ENCODE results near the gene ZMIZ1.

The ZMIZ1 gene

GRCh38 chr10:79166312-79166721 is 97.6 kb downstream of the ZMIZ1 start:
- Mint-ChIP-seq H3K4me1 (peaks cover 4 to 15% of the 10 kb centered on the region in 2 donors), H3K36me3 (peaks cover 0 to 4% of the 10 kb centered on the region in 2 donors), H3K27me3 (no peaks in the 10 kb centered on the region), H3K9me3 (no peaks in the 10 kb centered on the region), H3K27ac (peak overlapping the region; percentile 33), H3K4me3 (no peak overlapping the region)
- DNase-seq (no peak), ATAC-seq (replicated peaks) (no peak)

GRCh38 chr10:79166741-79167140 is 98.0 kb downstream of the ZMIZ1 start:
- peaks cover 0 to 4% of the 10 kb centered on the region in 2 donors for H3K36me3 Mint-ChIP-seq
- ATAC-seq (replicated peaks) (no peak), DNase-seq (no peak)
- no peak overlapping the region for H3K27ac Mint-ChIP-seq
- no peaks in the 10 kb centered on the region for H3K9me3 Mint-ChIP-seq
- H3K27me3 Mint-ChIP-seq, result no peaks in the 10 kb centered on the region
- H3K4me1 Mint-ChIP-seq, result peaks cover 4 to 15% of the 10 kb centered on the region in 2 donors
- no peak overlapping the region for H3K4me3 Mint-ChIP-seq

GRCh38 chr10:79167537-79167936 is 98.8 kb downstream of the ZMIZ1 start:
- Mint-ChIP-seq H3K27ac (no peak overlapping the region), H3K36me3 (peaks cover 0 to 4% of the 10 kb centered on the region in 2 donors), H3K27me3 (no peaks in the 10 kb centered on the region)

GRCh38 chr10:79168210-79168609 is 99.4 kb downstream of the ZMIZ1 start:
- H3K4me3 Mint-ChIP-seq, result no peak overlapping the region
- H3K27ac Mint-ChIP-seq, result no peak overlapping the region
- no peaks in the 10 kb centered on the region for H3K27me3 Mint-ChIP-seq
- H3K9me3 Mint-ChIP-seq, result no peaks in the 10 kb centered on the region
- H3K36me3 Mint-ChIP-seq, result peaks cover 0 to 4% of the 10 kb centered on the region in 2 donors
- H3K4me1 Mint-ChIP-seq, result peaks cover 4 to 12% of the 10 kb centered on the region in 2 donors
- DNase-seq (no peak), ATAC-seq (replicated peaks) (no peak)

More at GRCh38 chr10:79167537-79167936, 98.8 kb downstream of the ZMIZ1 start:
- no peak overlapping the region for H3K4me3 Mint-ChIP-seq
- H3K9me3 Mint-ChIP-seq, result no peaks in the 10 kb centered on the region
- DNase-seq (no peak), ATAC-seq (replicated peaks) (no peak)
- peaks cover 4 to 15% of the 10 kb centered on the region in 2 donors for H3K4me1 Mint-ChIP-seq

GRCh38 chr10:79170226-79170752 is 101.5 kb downstream of the ZMIZ1 start:
- H3K27ac Mint-ChIP-seq, result no peak overlapping the region
- peaks cover 3 to 8% of the 10 kb centered on the region in 2 donors for H3K4me1 Mint-ChIP-seq
- no peak for ATAC-seq (replicated peaks)

GRCh38 chr10:79170993-79171392 is 102.2 kb downstream of the ZMIZ1 start:
- H3K36me3 Mint-ChIP-seq, result peaks cover 0 to 4% of the 10 kb centered on the region in 2 donors
- DNase-seq, result no peak
- no peaks in the 10 kb centered on the region for H3K9me3 Mint-ChIP-seq
- no peaks in the 10 kb centered on the region for H3K27me3 Mint-ChIP-seq
- H3K4me1 Mint-ChIP-seq, result peaks cover 2 to 8% of the 10 kb centered on the region in 2 donors
- no peak for ATAC-seq (replicated peaks)
- no peak overlapping the region for H3K4me3 Mint-ChIP-seq
- H3K27ac Mint-ChIP-seq, result no peak overlapping the region

More at GRCh38 chr10:79170226-79170752, 101.5 kb downstream of the ZMIZ1 start:
- Mint-ChIP-seq H3K36me3 (peaks cover 0 to 4% of the 10 kb centered on the region in 2 donors), H3K4me3 (no peak overlapping the region), H3K27me3 (no peaks in the 10 kb centered on the region), H3K9me3 (no peaks in the 10 kb centered on the region)
- DNase-seq, result no peak

- ATAC-seq (replicated peaks) (no peak), DNase-seq (no peak)
These were observed 102.7 kb downstream of the ZMIZ1 start for GRCh38 chr10:79171504-79171903.

GRCh38 chr10:79172881-79173280 is 104.1 kb downstream of the ZMIZ1 start:
- Mint-ChIP-seq H3K9me3 (no peaks in the 10 kb centered on the region), H3K27ac (no peak overlapping the region), H3K4me1 (peaks cover 4 to 24% of the 10 kb centered on the region in 2 donors), H3K27me3 (peaks cover 0 to under 1% of the 10 kb centered on the region in 2 donors), H3K36me3 (no peaks in the 10 kb centered on the region), H3K4me3 (no peak overlapping the region)
- DNase-seq (no peak), ATAC-seq (replicated peaks) (no peak)

More at GRCh38 chr10:79171504-79171903, 102.7 kb downstream of the ZMIZ1 start:
- Mint-ChIP-seq H3K4me1 (peaks cover 1 to 10% of the 10 kb centered on the region in 2 donors), H3K27ac (no peak overlapping the region), H3K27me3 (no peaks in the 10 kb centered on the region), H3K36me3 (peaks cover 0 to 4% of the 10 kb centered on the region in 2 donors), H3K9me3 (no peaks in the 10 kb centered on the region), H3K4me3 (no peak overlapping the region)

GRCh38 chr10:79173582-79174262 is 105.0 kb downstream of the ZMIZ1 start:
- no peak for DNase-seq
- no peak overlapping the region for H3K27ac Mint-ChIP-seq
- H3K4me3 Mint-ChIP-seq, result no peak overlapping the region
- H3K27me3 Mint-ChIP-seq, result peaks cover 0 to 7% of the 10 kb centered on the region in 2 donors
- peaks cover 9 to 32% of the 10 kb centered on the region in 2 donors for H3K4me1 Mint-ChIP-seq
- no peak for ATAC-seq (replicated peaks)
- no peaks in the 10 kb centered on the region for H3K36me3 Mint-ChIP-seq
- H3K9me3 Mint-ChIP-seq, result no peaks in the 10 kb centered on the region

GRCh38 chr10:79176052-79176501 is 107.3 kb downstream of the ZMIZ1 start:
- H3K27me3 Mint-ChIP-seq, result peaks cover 0 to 16% of the 10 kb centered on the region in 2 donors
- no peaks in the 10 kb centered on the region for H3K9me3 Mint-ChIP-seq
- DNase-seq (no peak), ATAC-seq (replicated peaks) (no peak)
- H3K4me3 Mint-ChIP-seq, result no peak overlapping the region
- H3K4me1 Mint-ChIP-seq, result peaks cover 13 to 36% of the 10 kb centered on the region in 2 donors
- H3K36me3 Mint-ChIP-seq, result no peaks in the 10 kb centered on the region
- H3K27ac Mint-ChIP-seq, result no peak overlapping the region

GRCh38 chr10:79176949-79177602 is 108.3 kb downstream of the ZMIZ1 start:
- no peaks in the 10 kb centered on the region for H3K9me3 Mint-ChIP-seq
- H3K4me3 Mint-ChIP-seq, result no peak overlapping the region
- peaks cover 13 to 36% of the 10 kb centered on the region in 2 donors for H3K4me1 Mint-ChIP-seq
- DNase-seq (no peak), ATAC-seq (replicated peaks) (no peak)
- H3K27ac Mint-ChIP-seq, result peak overlapping the region; percentile 9
- H3K36me3 Mint-ChIP-seq, result no peaks in the 10 kb centered on the region
- H3K27me3 Mint-ChIP-seq, result peaks cover 3 to 25% of the 10 kb centered on the region in 2 donors

- Mint-ChIP-seq H3K36me3 (no peaks in the 10 kb centered on the region), H3K4me3 (no peak overlapping the region), H3K9me3 (no peaks in the 10 kb centered on the region), H3K4me1 (peaks cover 13 to 36% of the 10 kb centered on the region in 2 donors), H3K27me3 (peaks cover 3 to 25% of the 10 kb centered on the region in 2 donors), H3K27ac (no peak overlapping the region)
- ATAC-seq (replicated peaks) (no peak), DNase-seq (no peak)
These were observed 109.4 kb downstream of the ZMIZ1 start for GRCh38 chr10:79178070-79178576.

GRCh38 chr10:79178614-79179163 is 109.9 kb downstream of the ZMIZ1 start:
- no peak overlapping the region for H3K27ac Mint-ChIP-seq

More at GRCh38 chr10:79178614-79179163, 109.9 kb downstream of the ZMIZ1 start:
- H3K4me3 Mint-ChIP-seq, result no peak overlapping the region
- peaks cover 13 to 36% of the 10 kb centered on the region in 2 donors for H3K4me1 Mint-ChIP-seq
- no peaks in the 10 kb centered on the region for H3K9me3 Mint-ChIP-seq
- H3K36me3 Mint-ChIP-seq, result no peaks in the 10 kb centered on the region
- H3K27me3 Mint-ChIP-seq, result peaks cover 3 to 25% of the 10 kb centered on the region in 2 donors
- ATAC-seq (replicated peaks) (peak; percentile 32 to 42), DNase-seq (no peak)

Measured in stimulated activated naive B cell treated with anti-CD40 and anti-IgM and Interleukin-4, amounts not matched to agents 10 μg/mL and 1 μg/mL and 100 μg/mL, for 72 hours (primary cell).